ACHN (cell line): ENCODE measurements around the gene SH3PXD2A.
"Not testable (repeated sequence)": the region's sequence is repeated elsewhere in the genome, so short reads cannot be mapped to it uniquely, and the experiment has no call there.

ENCODE experiments used
- DNase-seq: peaks from one replicate; pipeline ENCODE4 v3.0.0-alpha.2; 2015
- in situ Hi-C: cut with HindIII; loops from 2 replicates; pipeline ENCODE4 v1.10.0; 2017; ENCODE audit warnings: low sequenced_read_pairs, low pct_ligation_motif_present, low pct_unique_long_range_greater_than_20kb

Gene SH3PXD2A

GRCh38 chr10:103749779-103750178 is 105.6 kb downstream of the SH3PXD2A start:
- in situ Hi-C loops: no loop called here
- DNase-seq: no peak

GRCh38 chr10:103748020-103748419 is 107.4 kb downstream of the SH3PXD2A start:
- no peak for DNase-seq
- in situ Hi-C loops: no loop called here

- DNase-seq: no peak
- in situ Hi-C loops: no loop called here
Observed at GRCh38 chr10:103747193-103747865, 108.0 kb downstream of the SH3PXD2A start.

GRCh38 chr10:103746598-103746997 is 108.8 kb downstream of the SH3PXD2A start:
- in situ Hi-C loops: no loop called here
- no peak for DNase-seq

- DNase-seq: no peak
- in situ Hi-C loops: no loop called here
Observed at GRCh38 chr10:103745341-103746247, 109.8 kb downstream of the SH3PXD2A start.

GRCh38 chr10:103742824-103743223 is 112.6 kb downstream of the SH3PXD2A start:
- in situ Hi-C loops: no loop called here
- no peak for DNase-seq

- in situ Hi-C loops: no loop called here
- no peak for DNase-seq
Observed at GRCh38 chr10:103740611-103741010, 114.8 kb downstream of the SH3PXD2A start.

- DNase-seq: peak; percentile 94
- in situ Hi-C loops: no loop called here
Observed at GRCh38 chr10:103739039-103739764, 116.2 kb downstream of the SH3PXD2A start.

- no peak for DNase-seq
- in situ Hi-C loops: no loop called here
Observed at GRCh38 chr10:103737735-103738367, 117.5 kb downstream of the SH3PXD2A start.

- peak; percentile 70 for DNase-seq
- in situ Hi-C loops: no loop called here
Observed at GRCh38 chr10:103736763-103737162, 118.6 kb downstream of the SH3PXD2A start.

- in situ Hi-C loops: no loop called here
- DNase-seq: no peak
Observed at GRCh38 chr10:103736044-103736443, 119.3 kb downstream of the SH3PXD2A start.

GRCh38 chr10:103734731-103735130 is 120.6 kb downstream of the SH3PXD2A start:
- no peak for DNase-seq
- in situ Hi-C loops: no loop called here

GRCh38 chr10:103733045-103733419 is 122.3 kb downstream of the SH3PXD2A start:
- in situ Hi-C loops: no loop called here
- DNase-seq: no peak

- in situ Hi-C loops: no loop called here
- peak; percentile 84 for DNase-seq
Observed at GRCh38 chr10:103732339-103733044, 122.9 kb downstream of the SH3PXD2A start.

GRCh38 chr10:103731609-103732270 is 123.6 kb downstream of the SH3PXD2A start:
- peak; percentile 52 for DNase-seq
- in situ Hi-C loops: no loop called here

- in situ Hi-C loops, DNase-seq: not testable (repeated sequence)
Observed at GRCh38 chr10:103731026-103731425, 124.3 kb downstream of the SH3PXD2A start.

- in situ Hi-C loops: no loop called here
- DNase-seq: no peak
Observed at GRCh38 chr10:103729851-103730250, 125.5 kb downstream of the SH3PXD2A start.
